GM19324 (cell line): ENCODE results near the gene ETFDH.
"Not testable (repeated sequence)": the region's sequence is repeated elsewhere in the genome, so short reads cannot be mapped to it uniquely, and the experiment has no call there.

Experiments
- ATAC-seq: cut with Tn5 transposase; IDR thresholded peaks from one replicate; pipeline ENCODE4 v1.9.1; 2021; ENCODE audit warnings: mild to moderate bottlenecking, moderate library complexity; ENCODE audit not compliant: unreplicated experiment, low FRiP score

ETFDH gene

GRCh38 chr4:158750379-158750778 lies 78.3 kb downstream of the ETFDH start:
- ATAC-seq: no peak

GRCh38 chr4:158754385-158755180 lies 82.5 kb downstream of the ETFDH start:
- no peak for ATAC-seq

- ATAC-seq: not testable (repeated sequence)
Observed at GRCh38 chr4:158755819-158756218, 83.7 kb downstream of the ETFDH start.

- ATAC-seq: no peak
Observed at GRCh38 chr4:158756588-158756987, 84.5 kb downstream of the ETFDH start.

- ATAC-seq: no peak
Observed at GRCh38 chr4:158758142-158758541, 86.0 kb downstream of the ETFDH start.

GRCh38 chr4:158758703-158759102 lies 86.6 kb downstream of the ETFDH start:
- ATAC-seq: no peak
